GM11168 (cell line): ENCODE measurements around the gene TP53I11.

Source experiments
- in situ Hi-C: fragments of 300-500 bp; cut with MboI; formaldehyde crosslinking; loops from one replicate; pipeline ENCODE4 v1.12.0; 2022; ENCODE audit warnings: low sequenced_read_pairs; ENCODE audit not compliant: unreplicated experiment

Gene TP53I11

DNA sequence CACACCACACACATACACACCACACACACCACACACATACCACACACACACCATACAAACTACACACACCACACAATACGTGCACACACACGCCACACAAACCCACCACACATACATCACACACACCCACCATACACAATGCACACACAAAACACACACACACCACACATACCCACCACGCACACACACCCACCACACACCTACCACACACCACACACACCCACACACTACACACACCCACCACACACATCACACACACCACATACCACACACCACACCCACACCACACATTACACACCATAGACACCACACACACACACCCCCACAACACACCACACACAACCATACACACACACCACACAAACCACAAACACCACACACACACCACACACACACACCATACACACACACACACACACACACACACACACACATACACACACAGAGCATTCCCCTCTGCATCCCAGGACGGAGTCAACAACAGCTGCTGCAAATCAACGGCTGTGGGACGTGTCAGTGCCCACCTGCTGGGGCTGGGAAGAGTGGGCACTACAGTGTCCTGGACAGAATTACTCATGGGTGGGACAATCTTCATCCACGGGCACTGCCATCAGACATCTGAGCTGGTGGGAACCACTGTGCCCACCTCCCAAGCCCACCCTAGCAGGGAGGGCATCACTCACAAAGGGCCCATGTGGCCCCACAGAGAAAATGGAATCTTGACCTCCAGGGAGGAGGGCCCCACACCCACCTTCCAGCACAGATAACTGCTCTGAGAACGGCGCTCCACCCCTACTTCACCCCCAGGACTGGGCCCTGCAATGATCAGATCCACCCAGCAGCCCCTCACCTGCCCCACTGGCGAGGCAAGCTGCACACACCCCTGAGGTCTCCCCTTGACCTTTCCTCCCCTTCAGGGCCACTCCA is 8.4 kb downstream of the TP53I11 start:
- in situ Hi-C loops = no loop called here

DNA sequence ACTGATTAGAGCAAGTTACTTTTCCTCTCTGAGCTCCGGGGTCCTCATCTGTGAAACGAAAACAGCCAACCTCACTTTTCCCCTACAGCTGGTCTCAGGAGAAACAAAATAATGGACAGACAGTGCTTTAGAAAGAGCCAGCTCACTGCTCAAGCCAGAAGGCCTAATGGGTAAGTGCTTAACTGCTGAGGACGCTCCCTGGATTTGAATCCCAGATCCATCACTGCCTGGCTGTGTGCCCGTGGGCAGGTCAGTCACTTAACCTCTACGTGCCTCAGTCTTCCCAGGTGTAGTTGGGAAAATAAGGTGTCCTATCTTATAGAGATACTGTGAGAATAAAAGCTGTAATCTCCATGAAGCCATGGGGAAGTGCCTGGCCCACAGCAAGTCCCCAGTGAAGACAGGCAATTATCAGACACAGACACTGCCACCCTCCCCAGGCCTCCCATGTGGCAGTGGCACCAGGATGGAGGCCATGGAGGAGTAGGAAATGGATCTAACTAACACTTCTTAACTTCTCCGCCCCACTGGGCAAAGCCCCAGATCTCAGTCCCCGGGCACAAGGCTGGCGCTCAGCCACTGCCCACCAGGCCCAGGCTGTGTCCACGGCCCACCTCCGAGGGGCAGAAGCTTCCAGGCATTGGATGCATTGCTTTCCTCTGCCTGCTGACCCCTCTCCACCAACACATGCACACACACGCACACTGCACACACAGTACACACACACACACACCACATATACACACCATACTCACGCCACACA is 9.2 kb downstream of the TP53I11 start:
- in situ Hi-C loops = no loop called here

DNA sequence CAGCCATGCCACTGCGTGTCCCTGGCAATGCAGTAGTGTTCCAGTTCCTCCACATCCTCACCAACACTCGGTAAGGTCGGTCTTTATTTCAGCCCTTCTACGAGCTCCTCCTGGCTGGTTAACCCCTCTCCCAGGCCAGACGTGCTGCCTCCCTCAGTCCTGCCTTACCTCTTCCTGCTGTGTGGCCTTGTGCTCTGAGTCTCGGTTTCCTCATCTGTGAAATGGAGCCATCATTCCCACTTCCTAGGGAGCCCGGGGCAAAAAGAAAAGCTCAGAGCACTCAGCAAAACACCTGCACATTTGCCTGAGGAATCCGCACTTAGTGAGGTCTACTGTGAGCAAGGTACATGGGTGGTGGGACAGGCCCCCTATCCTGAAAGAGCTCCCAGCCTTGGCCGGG is 9.8 kb downstream of the TP53I11 start:
- in situ Hi-C loops = no loop called here

DNA sequence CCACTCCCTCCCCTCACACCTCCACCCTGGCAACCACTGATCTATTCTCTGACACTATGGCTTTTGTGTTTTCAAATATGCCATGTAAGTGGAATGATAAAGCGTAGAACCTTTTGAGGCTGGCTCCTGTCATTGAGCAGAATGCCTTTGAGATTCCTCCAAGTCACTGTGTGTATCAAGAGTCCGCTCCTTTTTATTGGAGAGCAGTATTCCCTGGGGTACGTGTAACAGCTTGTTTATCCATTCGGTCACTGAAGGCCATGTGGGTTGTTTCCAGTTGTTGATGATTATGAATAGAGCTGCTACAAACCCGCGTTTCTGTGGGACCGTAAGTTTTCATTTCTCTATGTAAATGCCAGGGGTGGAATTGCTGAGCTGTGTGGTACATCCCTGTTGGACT is 10.3 kb downstream of the TP53I11 start:
- in situ Hi-C loops = no loop called here

DNA sequence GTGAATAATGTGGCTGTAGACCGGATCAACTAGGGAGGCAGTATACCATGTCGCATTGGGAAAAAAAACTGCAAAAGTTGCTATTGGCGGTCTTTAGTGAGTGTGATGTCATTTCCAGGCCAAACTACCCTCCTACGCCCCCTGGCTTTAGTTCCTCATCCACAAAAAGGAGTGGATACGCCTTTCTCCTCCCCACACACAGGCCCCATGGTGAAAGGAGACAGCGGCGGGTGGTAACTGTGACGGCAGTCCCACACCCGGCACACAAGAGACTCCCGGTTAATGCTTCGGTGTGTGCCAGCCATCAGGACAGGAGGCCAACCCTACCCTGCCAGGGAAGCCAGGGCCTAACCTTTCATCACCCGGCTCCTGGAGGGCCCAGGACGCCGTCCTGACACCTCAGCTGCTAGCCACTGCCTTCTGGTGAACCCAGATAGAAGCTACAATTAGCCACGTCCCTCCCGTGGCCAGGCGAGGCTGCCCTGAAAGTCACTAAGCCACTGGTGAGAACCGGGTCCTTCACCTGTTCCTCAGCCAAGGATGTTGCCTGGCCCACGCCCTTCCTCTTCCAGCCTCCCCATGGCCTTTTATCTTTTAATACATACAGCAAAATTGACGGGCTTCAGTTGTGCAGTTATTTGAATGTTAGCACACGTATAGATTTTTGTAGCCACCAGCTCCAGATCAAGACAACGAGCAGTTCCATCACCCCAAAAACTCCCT is 10.8 kb downstream of the TP53I11 start:
- in situ Hi-C loops = loop anchor here (5.0 to 10.0 kb wide), 2 partner anchors 167 to 375 kb away; no protein-coding TSS in a partner anchor

DNA sequence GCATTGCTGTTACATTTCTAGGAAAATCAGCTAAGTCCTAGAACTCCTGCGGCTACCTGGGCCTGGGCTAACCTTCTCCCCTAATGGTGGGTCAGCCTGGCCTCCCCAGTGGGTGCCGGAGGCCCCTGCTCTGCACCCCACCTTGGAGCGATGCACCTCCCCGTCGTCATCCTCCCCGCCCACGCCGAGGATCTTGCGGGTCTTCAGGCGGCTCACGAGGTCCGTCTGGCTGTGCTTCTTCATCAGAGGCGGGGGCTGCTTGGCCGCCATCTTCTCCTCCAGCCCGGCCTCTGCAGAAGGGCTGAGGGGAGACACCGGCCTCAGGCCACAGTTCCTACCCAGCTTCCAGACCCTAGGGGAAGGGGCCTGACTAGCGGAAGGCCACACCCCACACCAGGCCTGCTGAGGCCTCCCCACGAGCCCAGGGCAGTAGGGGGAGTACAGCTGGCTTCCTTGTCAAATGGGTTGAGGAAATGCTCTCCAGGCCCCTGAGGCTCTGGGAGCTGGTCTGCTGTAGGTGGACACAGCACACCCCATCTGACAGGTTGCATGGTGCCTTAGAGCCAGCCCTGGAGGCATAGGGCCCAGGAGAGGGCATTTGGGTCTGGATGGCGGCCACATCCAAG is 12.5 kb downstream of the TP53I11 start:
- in situ Hi-C loops = loop anchor here (5.0 to 10.0 kb wide), 2 partner anchors 169 to 377 kb away; no protein-coding TSS in a partner anchor

DNA sequence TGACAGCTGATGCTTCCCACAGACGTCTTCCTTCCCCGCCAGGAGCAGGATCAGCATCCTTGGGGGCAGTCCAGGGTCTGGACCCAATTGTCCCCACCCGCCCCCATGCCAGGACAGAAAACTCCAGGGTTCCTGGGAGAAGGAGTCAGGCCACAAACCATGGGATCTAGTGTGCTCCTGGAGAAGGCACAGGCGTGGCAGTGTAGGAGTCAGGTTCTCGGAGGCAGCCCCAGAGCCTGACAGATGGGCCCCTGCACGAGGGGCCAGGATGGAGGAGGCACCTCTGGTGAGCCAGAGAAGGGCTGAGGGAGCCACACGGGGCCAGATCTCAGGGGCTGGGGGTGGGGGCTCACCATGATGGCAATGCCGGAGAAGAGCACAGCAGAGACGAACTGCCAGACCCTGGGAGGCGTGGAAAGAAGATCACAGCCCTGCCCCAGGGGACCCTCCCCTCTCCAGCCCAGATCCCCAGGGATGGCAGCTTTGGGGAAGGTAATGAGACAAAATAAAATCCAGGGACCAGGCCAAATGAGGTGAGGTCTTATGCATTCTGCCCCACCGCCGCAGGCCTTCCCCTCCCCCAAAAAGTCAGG is 13.6 kb downstream of the TP53I11 start:
- in situ Hi-C loops = loop anchor here (5.0 to 10.0 kb wide), 2 partner anchors 170 to 378 kb away; no protein-coding TSS in a partner anchor

DNA sequence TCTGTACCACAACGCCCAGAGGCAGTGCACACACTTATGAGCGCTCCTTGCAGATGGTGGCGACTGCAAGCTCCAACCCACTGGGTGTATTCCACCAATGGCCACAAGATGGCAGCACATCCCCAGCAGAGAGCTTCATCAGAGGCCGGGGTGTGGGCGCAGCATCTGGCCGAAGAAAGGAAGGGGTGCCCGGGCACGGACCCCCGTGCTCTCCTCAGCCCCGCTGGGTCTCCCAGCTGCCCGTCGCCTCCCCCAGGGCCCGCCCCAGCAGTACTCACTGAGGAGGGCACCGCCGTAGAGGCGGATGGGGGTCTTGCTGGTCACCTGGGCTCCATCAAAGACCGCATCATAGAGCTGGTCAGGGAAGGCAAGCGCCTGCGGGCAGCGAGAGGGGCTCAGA is 14.2 kb downstream of the TP53I11 start:
- in situ Hi-C loops = loop anchor here (5.0 to 10.0 kb wide), 2 partner anchors 171 to 378 kb away; no protein-coding TSS in a partner anchor

DNA sequence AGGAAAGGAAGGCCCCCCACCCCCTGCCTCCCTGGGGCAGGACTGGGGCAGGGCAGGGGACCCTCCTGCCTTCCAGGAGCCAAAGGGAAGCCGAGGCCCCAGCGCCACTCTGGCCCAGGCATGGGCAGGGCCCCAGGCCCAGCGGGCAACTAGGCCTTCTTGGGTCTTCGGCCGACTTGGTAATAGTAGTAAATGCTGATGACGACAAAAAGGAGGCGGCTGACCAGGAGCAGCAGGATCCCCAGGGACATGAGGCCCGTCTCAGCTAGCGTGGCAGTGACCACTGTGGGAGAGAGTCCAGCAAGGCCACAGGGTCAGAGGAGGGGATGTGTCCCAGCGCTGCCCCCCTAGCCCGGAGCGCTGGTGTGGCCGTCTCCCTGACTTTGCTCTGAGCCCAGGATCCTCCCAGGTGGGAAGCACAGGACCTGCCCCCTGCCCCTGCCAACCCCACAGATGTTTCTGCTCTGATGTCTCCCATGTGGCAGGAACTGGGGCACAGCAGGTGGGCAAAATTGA is 15.9 kb downstream of the TP53I11 start:
- in situ Hi-C loops = loop anchor here (5.0 to 10.0 kb wide), 2 partner anchors 173 to 380 kb away; no protein-coding TSS in a partner anchor

DNA sequence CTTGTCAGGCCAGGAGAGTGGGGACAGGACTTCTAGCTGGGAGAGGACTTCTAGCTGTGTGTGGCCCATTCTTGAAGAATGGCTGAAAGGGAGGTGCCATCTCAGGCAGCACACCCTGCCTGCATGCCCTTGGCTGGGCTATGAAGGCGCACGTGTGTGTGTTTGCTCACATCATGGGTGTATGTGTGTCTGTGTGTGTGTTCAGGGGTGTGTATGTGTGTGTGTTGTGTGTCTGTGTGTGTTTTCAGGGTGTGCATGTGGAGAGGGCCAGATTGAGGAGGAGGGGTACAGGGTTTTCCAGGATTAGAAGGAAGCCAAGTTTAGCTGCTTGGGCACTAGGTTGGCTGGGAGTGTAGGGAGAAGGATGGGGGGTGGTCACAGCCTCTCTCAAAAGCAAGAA is 16.6 kb downstream of the TP53I11 start:
- in situ Hi-C loops = loop anchor here (10.0 kb wide), 1 partner anchor 381 kb away; no protein-coding TSS in a partner anchor

DNA sequence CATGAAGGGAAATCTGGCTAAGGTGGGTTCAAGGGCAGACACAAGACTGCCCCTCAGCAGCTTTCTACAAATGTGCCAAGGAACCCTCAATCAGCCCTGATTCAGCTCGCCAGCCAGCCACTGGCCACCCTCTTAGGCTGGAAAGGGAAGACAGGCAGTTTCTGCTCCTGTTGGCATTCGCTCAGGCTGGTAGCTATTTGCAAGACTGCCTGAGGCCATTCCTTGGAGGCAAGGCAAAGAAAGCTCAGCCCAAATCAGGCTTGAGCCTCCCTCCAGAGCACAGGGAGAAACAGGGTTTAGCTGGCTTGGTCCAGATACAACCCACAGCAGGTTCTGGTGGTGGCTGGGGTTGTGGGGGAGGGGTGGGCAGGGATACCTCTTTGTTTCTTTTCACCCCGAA is 19.2 kb downstream of the TP53I11 start:
- in situ Hi-C loops = loop anchor here (10.0 kb wide), 1 partner anchor 383 kb away; no protein-coding TSS in a partner anchor

DNA sequence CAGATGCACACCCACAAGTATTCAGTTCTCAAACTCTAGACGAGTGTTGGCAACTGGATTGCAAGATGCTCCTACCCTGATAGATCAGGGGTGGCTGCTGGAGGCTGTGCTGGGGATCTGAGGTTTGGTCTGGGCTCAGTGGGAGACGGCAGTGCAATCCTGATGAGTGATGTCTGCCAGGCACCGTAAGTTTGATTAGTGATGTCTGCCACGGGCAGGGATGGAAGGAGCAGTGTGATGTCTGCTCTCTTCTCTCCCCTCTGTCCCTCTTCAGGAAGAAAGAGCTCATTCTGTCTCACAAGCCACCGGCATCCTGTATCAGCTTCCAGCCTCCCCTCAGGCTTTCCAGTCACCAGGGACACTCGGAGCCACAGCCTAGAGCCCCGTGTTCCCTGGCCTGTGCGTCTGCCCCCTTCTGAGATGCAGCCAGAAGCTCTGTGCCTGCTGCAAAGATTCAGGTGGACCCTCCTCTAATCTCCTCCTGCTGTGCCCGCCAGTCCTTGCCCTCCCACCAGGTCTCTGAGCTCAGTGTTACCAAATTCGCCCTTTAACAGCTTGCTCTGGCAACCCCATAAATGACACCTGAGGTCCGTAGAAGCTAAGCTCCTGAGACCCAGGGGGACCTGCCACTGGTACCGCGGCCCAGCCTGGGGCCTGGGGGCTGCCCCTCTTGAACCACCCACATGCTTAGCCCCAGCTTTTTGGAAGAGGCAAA is 19.9 kb downstream of the TP53I11 start:
- in situ Hi-C loops = loop anchor here (10.0 kb wide), 1 partner anchor 384 kb away; no protein-coding TSS in a partner anchor

DNA sequence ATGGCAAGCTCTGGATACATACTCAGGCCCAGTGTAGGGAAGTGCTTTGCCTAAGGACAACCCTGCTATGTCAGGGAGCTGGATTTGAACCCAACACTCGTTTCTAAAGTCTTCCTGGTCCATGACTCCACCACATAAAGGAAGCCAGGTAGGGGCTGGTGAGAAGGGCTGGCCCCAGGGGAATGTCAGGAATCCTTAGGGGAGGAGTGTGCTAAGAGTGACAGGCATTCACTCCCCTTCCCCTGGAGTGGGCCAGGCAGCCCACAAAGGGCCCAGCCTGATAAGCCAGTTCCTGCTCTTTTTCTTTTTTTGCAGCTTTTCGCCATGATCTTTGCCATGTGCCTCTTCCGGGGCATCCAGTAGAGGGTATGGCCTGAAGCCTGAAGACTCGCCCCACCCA is 21.9 kb downstream of the TP53I11 start:
- in situ Hi-C loops = no loop called here

DNA sequence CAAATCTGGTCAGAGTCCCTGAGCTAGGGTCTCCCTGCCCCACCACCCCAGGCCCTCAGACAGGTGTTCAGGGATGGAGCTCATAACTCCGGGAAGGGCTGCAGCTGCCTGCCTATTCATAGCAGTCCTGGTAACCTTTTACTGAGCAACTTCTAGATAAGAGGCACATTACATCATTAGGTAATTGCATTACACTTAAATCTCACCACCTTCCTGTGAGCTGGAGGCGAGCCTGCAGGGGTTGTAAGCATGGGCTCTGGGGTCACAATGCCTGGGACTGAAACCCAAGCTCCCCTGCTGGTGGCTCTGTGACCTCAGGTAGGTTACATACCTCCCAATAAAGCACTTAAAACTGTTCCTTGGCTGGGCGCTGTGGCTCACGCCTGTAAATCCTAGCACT is 22.5 kb downstream of the TP53I11 start:
- in situ Hi-C loops = no loop called here

DNA sequence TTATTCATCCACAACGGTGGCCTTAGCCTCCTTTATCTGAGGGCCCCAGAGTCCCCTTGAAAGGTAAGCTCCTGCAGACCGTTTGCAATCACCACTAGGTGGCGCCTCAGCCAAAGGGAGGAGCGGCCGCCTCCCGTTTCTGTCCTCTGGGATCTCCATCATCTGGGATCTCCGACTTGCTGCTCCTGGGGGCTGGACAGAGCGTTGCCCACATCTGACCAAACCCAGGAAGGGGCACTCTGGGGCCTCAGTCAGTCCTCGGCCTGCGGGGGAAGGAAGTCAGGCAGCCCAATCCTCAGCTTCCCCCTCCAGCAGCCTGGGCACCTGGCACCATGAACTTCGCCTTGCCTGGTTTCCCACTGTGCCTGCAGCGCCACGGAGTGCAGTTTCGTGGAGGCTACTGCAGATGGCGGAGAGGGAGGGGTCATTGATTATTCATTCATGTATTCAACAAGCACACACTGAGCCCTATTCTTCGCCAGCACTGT is 23.5 kb downstream of the TP53I11 start:
- in situ Hi-C loops = no loop called here

DNA sequence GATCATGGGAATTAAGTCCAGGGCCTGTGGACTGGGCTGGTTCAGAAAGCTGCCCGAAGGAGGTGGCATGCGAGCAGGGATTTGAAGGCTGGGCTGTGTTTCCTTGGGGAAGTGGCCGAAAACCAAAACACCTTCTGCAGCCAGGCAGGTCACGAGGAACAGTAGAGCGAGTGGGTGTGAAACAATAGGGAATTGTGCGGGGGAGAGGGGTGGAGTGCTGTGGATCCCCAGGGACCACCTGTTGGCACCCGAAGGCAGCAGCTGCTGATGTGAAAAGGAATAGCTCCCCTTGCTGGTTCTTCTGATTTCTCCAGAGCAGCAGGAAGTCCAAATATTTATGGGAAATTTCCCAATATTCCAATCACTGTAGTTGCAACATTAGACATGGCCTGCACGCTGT is 24.6 kb downstream of the TP53I11 start:
- in situ Hi-C loops = no loop called here

DNA sequence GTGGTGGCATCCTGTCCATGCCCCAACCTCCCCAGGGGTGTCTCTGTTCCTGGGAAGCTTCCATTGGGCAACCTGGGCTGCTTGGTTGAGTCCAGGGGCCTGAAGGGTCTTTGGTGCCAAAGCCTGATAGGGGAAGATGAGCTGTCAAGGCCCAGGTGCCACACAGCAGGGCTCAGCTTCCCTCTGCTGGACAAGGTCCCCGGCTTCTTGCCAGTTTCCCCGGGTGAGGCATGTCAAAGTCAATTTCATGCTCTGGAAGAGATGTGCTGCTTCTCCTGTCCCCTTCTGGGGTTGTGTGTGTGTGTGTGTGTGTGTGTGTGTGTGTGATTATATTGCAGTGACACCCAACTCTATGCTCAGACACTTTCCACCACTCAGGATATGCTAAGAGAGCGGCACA is 26.9 kb downstream of the TP53I11 start:
- in situ Hi-C loops = no loop called here

DNA sequence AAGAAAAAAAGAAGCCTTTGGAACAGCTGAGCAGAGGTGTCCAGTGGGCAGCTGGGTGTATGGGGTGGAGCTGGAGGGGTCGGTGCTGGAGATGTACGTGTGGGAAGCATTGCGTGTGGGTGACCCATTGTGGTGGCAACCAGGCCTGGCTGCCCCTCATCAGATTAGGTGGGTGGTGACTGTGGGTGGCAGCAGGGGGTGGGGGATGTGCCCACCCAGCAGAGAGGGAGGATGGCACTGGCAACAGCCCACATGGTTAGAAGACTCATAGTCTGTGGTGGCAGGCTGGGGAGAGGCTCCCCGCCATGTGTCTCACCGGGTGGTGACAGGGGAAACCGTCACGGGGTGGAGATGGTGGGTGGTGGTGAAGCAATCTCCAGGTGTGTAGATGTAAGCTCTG is 27.6 kb downstream of the TP53I11 start:
- in situ Hi-C loops = no loop called here
